OCI-LY1 (cell line): ENCODE results near the gene BRD3.

Source experiments
- EZH2 ChIP-seq: fragments of 200-600 bp; sonication (generic), shearing (Covaris generic); IDR thresholded peaks from 2 replicates; pipeline ENCODE4 v1.8.0; 2017; ENCODE audit warnings: borderline replicate concordance, mixed run types, mild to moderate bottlenecking, antibody characterized with exemption, low read length, moderate library complexity, mixed read lengths
- TF ChIP-seq, protein P1 (sequence below): fragments of 200-600 bp; sonication (generic), shearing (Covaris generic); IDR thresholded peaks from 2 replicates; pipeline ENCODE4 v1.5.1; 2017; ENCODE audit warnings: mild to moderate bottlenecking, antibody characterized with exemption, low read length, moderate library complexity, mixed read lengths

DNA sequence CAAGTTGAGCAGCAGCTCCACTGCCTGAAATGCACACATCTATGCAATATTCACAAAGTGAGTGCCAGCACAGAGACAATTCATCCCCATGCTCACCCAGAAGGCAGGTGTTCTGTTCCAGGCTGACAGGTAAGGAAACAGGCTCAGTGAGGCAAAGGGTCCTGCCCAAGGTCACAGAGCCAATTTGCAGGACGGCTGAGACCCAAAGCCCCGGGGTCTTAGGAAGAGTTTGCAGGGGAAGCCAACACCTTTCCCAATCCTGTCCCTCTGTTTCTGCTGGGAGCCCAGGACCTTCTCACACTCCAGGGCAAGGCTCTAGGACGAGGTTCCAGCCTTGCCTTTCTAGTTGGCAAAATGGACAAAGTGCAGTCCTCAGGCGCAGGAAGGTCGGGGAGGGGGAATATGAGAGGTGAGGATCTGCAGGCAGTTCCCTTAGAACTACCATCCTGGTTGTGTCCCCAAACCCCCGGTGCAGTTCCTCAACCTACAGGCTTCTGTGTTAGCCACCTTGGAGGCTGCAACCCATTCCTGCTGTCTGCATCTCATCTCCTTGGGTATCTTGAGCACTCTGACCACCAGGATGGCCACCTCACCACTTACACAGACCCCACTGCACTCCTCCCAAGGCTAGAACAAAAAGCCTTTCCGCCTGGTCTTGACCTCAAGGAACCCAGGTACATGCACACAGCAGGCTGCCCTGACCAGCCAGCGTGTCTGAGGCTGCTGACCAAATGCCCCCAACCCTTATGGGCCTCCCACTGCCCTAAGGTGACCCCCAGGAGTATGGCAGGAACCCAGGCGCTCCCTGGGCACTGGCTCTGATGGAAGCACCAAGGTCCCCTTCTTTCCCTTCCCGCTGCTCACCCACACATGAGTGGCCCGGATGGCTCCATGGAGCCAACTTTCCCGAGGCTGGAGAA, 1.9 kb upstream of the BRD3 start:
- TF ChIP-seq, protein P1, sequence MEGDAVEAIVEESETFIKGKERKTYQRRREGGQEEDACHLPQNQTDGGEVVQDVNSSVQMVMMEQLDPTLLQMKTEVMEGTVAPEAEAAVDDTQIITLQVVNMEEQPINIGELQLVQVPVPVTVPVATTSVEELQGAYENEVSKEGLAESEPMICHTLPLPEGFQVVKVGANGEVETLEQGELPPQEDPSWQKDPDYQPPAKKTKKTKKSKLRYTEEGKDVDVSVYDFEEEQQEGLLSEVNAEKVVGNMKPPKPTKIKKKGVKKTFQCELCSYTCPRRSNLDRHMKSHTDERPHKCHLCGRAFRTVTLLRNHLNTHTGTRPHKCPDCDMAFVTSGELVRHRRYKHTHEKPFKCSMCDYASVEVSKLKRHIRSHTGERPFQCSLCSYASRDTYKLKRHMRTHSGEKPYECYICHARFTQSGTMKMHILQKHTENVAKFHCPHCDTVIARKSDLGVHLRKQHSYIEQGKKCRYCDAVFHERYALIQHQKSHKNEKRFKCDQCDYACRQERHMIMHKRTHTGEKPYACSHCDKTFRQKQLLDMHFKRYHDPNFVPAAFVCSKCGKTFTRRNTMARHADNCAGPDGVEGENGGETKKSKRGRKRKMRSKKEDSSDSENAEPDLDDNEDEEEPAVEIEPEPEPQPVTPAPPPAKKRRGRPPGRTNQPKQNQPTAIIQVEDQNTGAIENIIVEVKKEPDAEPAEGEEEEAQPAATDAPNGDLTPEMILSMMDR = no peak
- TF ChIP-seq EZH2 = no peak
